HCT116 (cell line): ENCODE measurements around the gene POLR3H. TPM values are rescaled to one million over a fixed set of nuclear protein-coding genes. Genes with fewer than 3 reads are reported as not detected.

Source experiments
- ATAC-seq: fragments of 200-7000 bp; cut with Tn5 transposase; 2 replicates; pipeline ENCODE4 v1.9.1; 2020; ENCODE audit warnings: mild to moderate bottlenecking, moderate library complexity
- BruUV-seq: library from RNA; stranded (reverse); fragments of 400-500 nt; replicated peaks from 2 replicates; lab custom pipeline; 2021; lab: Mats Ljungman, UMichigan
- CTCF ChIA-PET: fragments of 300-600 bp; sonication (Branson Sonifier 250); formaldehyde crosslinking; loops from one replicate; lab custom pipeline; 2021; ENCODE audit warnings: antibody characterized with exemption; lab: Charles Lee
- POLR2A ChIA-PET: fragments of 300-600, 350-600 bp; sonication (Branson Sonifier 250); formaldehyde crosslinking; loops from one replicate; lab custom pipeline; 2021; ENCODE audit warnings: antibody characterized with exemption; lab: Charles Lee
- RAD21 ChIA-PET, 2 experiments: fragments of 300-600 bp; sonication (Branson Sonifier 250); formaldehyde crosslinking; loops; one replicate each; lab custom pipeline; 2023; ENCODE audit warnings: low total read pairs in 2 of 2; ENCODE audit not compliant: uncharacterized antibody in 2 of 2, unreplicated experiment in 2 of 2, low non-redundant PET in 1 of 2; lab: Charles Lee
- DNase-seq: peaks from one replicate; pipeline ENCODE4 v3.0.0-alpha.2; 2010; ENCODE audit warnings: low read depth, low spot score
- H2AFZ ChIP-seq: fragments of 200-600 bp; shearing (Covaris generic), sonication (generic); 2 replicates; pipeline ENCODE4 v1.6.1; 2017; ENCODE audit warnings: low read depth, mixed run types, mixed read lengths, antibody characterized with exemption, low read length; ENCODE audit not compliant: poor library complexity, severe bottlenecking
- H3K27ac ChIP-seq: 2 replicates; pipeline ENCODE4 v1.5.1; 2012; ENCODE audit warnings: low read depth, low read length
- H3K27me3 ChIP-seq: fragments of 200-600 bp; sonication (generic); 2 replicates; pipeline ENCODE4 v1.6.1; 2016; ENCODE audit warnings: mixed run types, low read length, mixed read lengths; ENCODE audit not compliant: insufficient read depth
- H3K36me3 ChIP-seq, 2 experiments: fragments of 200-500 bp in 1 of 2; fragments of 200-600 bp in 1 of 2; sonication (Bioruptor generic) in 1 of 2; sonication (generic) in 1 of 2; 2 replicates each; pipeline versions ENCODE4 v1.5.1 to v1.6.1; 2014 to 2016; ENCODE audit warnings: low read length in 2 of 2, inconsistent platforms in 1 of 2, mixed read lengths in 1 of 2, mixed run types in 1 of 2; ENCODE audit not compliant: insufficient read depth in 2 of 2, control insufficient read depth in 1 of 2
- H3K4me1 ChIP-seq, 2 experiments: fragments of 200-600 bp in 1 of 2; sonication (generic) in 1 of 2; 2 replicates each; pipeline versions ENCODE4 v1.5.1 to v1.6.1; 2012 to 2017; ENCODE audit warnings: low read length in 2 of 2, inconsistent platforms in 1 of 2, mild to moderate bottlenecking in 1 of 2, mixed read lengths in 1 of 2, mixed run types in 1 of 2, moderate library complexity in 1 of 2; ENCODE audit not compliant: insufficient read depth in 2 of 2, control insufficient read depth in 1 of 2
- H3K4me2 ChIP-seq: fragments of 200-600 bp; sonication (generic); 2 replicates; pipeline ENCODE4 v1.6.1; 2017; ENCODE audit warnings: mixed run types, low read length, mixed read lengths
- H3K4me3 ChIP-seq, 2 experiments: fragments of 200-600 bp in 1 of 2; sonication (generic) in 1 of 2; replicated peaks in 1 of 2; 2 replicates each; pipeline ENCODE4 v1.5.1; 2011 to 2016; ENCODE audit warnings: low read length in 2 of 2, control low read depth in 1 of 2, low read depth in 1 of 2, mild to moderate bottlenecking in 1 of 2, mixed read lengths in 1 of 2, mixed run types in 1 of 2
- H3K79me2 ChIP-seq: fragments of 200-600 bp; sonication (generic); 2 replicates; pipeline ENCODE4 v1.6.1; 2017; ENCODE audit warnings: mild to moderate bottlenecking, mixed run types, low read length, moderate library complexity, mixed read lengths; ENCODE audit not compliant: insufficient read depth
- H3K9ac ChIP-seq: fragments of 200-600 bp; sonication (generic); 2 replicates; pipeline ENCODE4 v1.6.1; 2016; ENCODE audit warnings: low read length, mixed read lengths
- H3K9me2 ChIP-seq: fragments of 200-600 bp; sonication (generic), shearing (Covaris generic); 2 replicates; pipeline ENCODE4 v1.6.1; 2017; ENCODE audit warnings: mixed run types, mild to moderate bottlenecking, moderate library complexity; ENCODE audit not compliant: insufficient read depth
- H3K9me3 ChIP-seq, 2 experiments: fragments of 200-500 bp in 1 of 2; fragments of 200-600 bp in 1 of 2; sonication (Bioruptor generic) in 1 of 2; sonication (generic) in 1 of 2; 2 replicates each; pipeline ENCODE4 v1.6.1; 2014 to 2017; ENCODE audit warnings: low read length in 2 of 2, mixed read lengths in 2 of 2, inconsistent platforms in 1 of 2, low read depth in 1 of 2, mild to moderate bottlenecking in 1 of 2, mixed run types in 1 of 2, moderate library complexity in 1 of 2; ENCODE audit not compliant: control insufficient read depth in 1 of 2, insufficient read depth in 1 of 2
- H4K20me1 ChIP-seq: fragments of 200-600 bp; sonication (generic), shearing (Covaris generic); 2 replicates; pipeline ENCODE4 v1.6.1; 2017; ENCODE audit warnings: mixed run types, mild to moderate bottlenecking, moderate library complexity; ENCODE audit not compliant: insufficient read depth
- CEBPB ChIP-seq: IDR thresholded peaks from 2 replicates; pipeline ENCODE4 v1.6.1; 2012; ENCODE audit warnings: low read depth
- EGR1 ChIP-seq: IDR thresholded peaks from 2 replicates; pipeline ENCODE4 v1.6.1; 2012; ENCODE audit warnings: low read depth
- ELF1 ChIP-seq: IDR thresholded peaks from 2 replicates; pipeline ENCODE4 v1.6.1; 2012; ENCODE audit warnings: low read depth, borderline replicate concordance
- EZH2 ChIP-seq: fragments of 200-600 bp; sonication (generic); IDR thresholded peaks from 2 replicates; pipeline ENCODE4 v1.6.1; 2017; ENCODE audit warnings: antibody characterized with exemption, mixed run types
- EZH2phosphoT487 ChIP-seq: fragments of 200-600 bp; IDR thresholded peaks from 2 replicates; pipeline ENCODE4 v1.6.1; 2018; ENCODE audit warnings: antibody characterized with exemption, borderline replicate concordance
- JUND ChIP-seq: IDR thresholded peaks from 2 replicates; pipeline ENCODE4 v1.6.1; 2012
- MAX ChIP-seq: IDR thresholded peaks from 2 replicates; pipeline ENCODE4 v1.6.1; 2012
- POLR2AphosphoS5 ChIP-seq: IDR thresholded peaks from 2 replicates; pipeline ENCODE4 v1.6.1; 2011; ENCODE audit warnings: mild to moderate bottlenecking, low read depth, low read length, moderate library complexity
- RAD21 ChIP-seq: IDR thresholded peaks from 2 replicates; pipeline ENCODE4 v1.6.1; 2012; ENCODE audit warnings: low read depth, mild to moderate bottlenecking
- REST ChIP-seq: IDR thresholded peaks from 2 replicates; pipeline ENCODE4 v1.6.1; 2012; ENCODE audit warnings: low read depth
- SP1 ChIP-seq: IDR thresholded peaks from 2 replicates; pipeline ENCODE4 v1.6.1; 2012; ENCODE audit warnings: low read depth
- SRF ChIP-seq: IDR thresholded peaks from 2 replicates; pipeline ENCODE4 v1.6.1; 2012; ENCODE audit warnings: low read depth
- TCF7L2 ChIP-seq: IDR thresholded peaks from 2 replicates; pipeline ENCODE4 v1.7.0; 2011; ENCODE audit warnings: borderline replicate concordance, inconsistent platforms; ENCODE audit not compliant: insufficient read depth, insufficient read length; ENCODE audit errors: extremely low read depth
- ZFX ChIP-seq: fragments of 450-650 bp; IDR thresholded peaks from 2 replicates; pipeline ENCODE4 v1.6.1; 2017
- ZNF274 ChIP-seq: fragments of 200-500 bp; sonication (Bioruptor generic); IDR thresholded peaks from 2 replicates; pipeline ENCODE4 v1.6.1; 2014; ENCODE audit warnings: mild to moderate bottlenecking, low read depth, low read length, inconsistent platforms
- intact Hi-C: fragments of 100-400 bp; cut with micrococcal nuclease; formaldehyde crosslinking; loops from 2 replicates; pipeline ENCODE4 v1.10.0; 2022
- total RNA-seq: library from RNA; stranded (reverse); gene quantifications from one replicate; pipeline ENCODE4 v1.2.1, GENCODE V29; 2021; ENCODE audit not compliant: unreplicated experiment

POLR3H gene
- total RNA-seq, 1 experiment from 2014 or later: 62.1 TPM

GRCh38 chr22:41522813-41523212 lies 21.5 kb downstream of the POLR3H start (continued):
- no peak for TF ChIP-seq ELF1
- no peak for TF ChIP-seq ZNF274
- TF ChIP-seq CEBPB: no peak

DNA sequence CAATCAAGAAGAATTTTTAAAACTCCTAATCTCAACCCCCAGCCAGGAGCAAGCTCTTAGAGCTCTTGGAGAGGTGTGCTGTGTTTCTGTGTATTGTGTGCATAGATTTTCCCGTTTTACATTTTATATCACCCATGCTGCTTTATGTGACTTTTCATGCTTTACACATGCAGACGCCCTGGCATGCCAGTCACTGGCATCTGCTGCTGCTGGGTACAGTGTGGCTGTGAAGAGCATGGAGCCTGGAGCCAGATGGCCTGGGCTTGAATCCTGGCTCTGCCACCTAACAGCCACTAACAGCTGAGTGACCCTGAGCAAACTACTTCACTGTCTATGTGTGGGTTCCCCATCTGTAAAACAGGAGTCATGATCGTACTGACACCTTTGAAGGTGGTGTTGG lies 23.1 kb downstream of the POLR3H start:
- POLR2A ChIA-PET: no interaction called here
- CTCF ChIA-PET: interaction anchor here (0.7 kb wide), 2 partner anchors 79 to 599 kb away, joined by 3 read pairs; no protein-coding TSS in a partner anchor
- RAD21 ChIA-PET: no interaction called here

More for the DNA sequence above, 23.1 kb downstream of the POLR3H start:
- Histone ChIP-seq H2AFZ (no peak overlapping the region), H3K27me3 (no peaks in the 10 kb centered on the region), H3K9me2 (no peaks in the 10 kb centered on the region), H3K4me1 (peaks cover 8 to 19% of the 10 kb centered on the region in 2 experiments), H3K36me3 (peaks cover 6 to 42% of the 10 kb centered on the region in 2 experiments), H3K4me3 (no peak overlapping the region), H3K79me2 (no peaks in the 10 kb centered on the region), H3K9me3 (no peaks in the 10 kb centered on the region), H3K27ac (no peak overlapping the region), H3K9ac (no peak overlapping the region), H4K20me1 (peaks cover 1% of the 10 kb centered on the region; the same call in 1 of the 2 replicates), H3K4me2 (no peak overlapping the region)
- no peak for ATAC-seq
- DNase-seq: no peak
- no TSS peak for BruUV-seq
- TF ChIP-seq REST: no peak
- no peak for TF ChIP-seq MAX
- no peak for TF ChIP-seq SP1
- TF ChIP-seq ZFX: no peak
- no peak for TF ChIP-seq TCF7L2
- no peak for TF ChIP-seq EGR1
- no peak for TF ChIP-seq EZH2phosphoT487
- TF ChIP-seq POLR2AphosphoS5: no peak
- TF ChIP-seq SRF: no peak
- TF ChIP-seq JUND: no peak
- no peak for TF ChIP-seq RAD21
- no peak for TF ChIP-seq EZH2
- intact Hi-C loops: no loop called here
